Measurements from ENCODE around the gene GLIS1.

Gene GLIS1

DNA sequence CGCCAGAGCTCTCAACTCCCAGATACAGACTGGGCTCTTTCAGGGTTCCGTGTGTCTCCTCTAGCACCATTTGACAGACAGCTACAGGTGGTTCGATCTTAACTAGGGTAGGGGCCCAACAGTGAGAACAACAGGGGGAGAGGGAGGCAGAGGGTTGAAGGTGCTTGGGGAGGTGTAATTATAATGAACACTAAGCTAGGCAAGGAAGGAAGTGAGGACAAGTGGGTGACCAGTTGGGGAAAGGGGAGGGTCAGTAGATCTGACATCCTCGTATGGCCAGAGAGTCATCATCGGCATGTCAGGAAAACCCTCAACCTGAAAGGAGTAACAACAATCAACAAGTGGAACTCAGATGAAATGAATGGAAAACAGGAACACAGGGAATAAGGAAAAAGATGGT, 22.8 kb downstream of the GLIS1 start:
- TF ChIP-seq GATA3 (IDR thresholded peaks at IDR 0.05; ENCODE audit: low read depth, low read length) (no peak), GATA2 (IDR thresholded peaks at IDR 0.05; ENCODE audit: low read depth, low read length) (no peak)

GRCh38 chr1:53715478-53715877, 23.5 kb downstream of the GLIS1 start:
- TF ChIP-seq GATA2 (IDR thresholded peaks at IDR 0.05; ENCODE audit: low read depth, low read length) (no peak), GATA3 (IDR thresholded peaks at IDR 0.05; ENCODE audit: low read depth, low read length) (no peak)

DNA sequence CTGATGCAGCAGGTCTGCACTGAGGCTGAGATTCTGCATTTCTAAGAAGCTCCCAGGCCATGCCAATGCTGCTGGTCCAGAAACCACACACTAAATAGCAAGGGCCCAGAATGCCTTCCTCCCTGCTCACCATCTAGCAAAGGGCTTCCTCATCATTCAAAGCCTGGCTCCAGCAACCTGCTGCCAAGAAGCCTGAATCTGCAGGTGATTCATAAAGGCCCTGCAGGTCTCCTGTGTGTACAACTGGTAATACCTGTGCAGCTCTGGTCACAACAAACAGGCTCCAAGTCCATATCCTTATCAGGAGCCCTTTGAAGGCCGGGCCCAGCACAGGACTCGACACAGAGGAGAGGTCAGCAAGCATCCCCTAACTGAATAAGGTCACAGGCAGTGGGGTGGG, 26.7 kb downstream of the GLIS1 start:
- TF ChIP-seq GATA2 (IDR thresholded peaks at IDR 0.05; ENCODE audit: low read depth, low read length) (no peak), GATA3 (IDR thresholded peaks at IDR 0.05; ENCODE audit: low read depth, low read length) (no peak)

GRCh38 chr1:53710584-53710983, 28.4 kb downstream of the GLIS1 start:
- no peak for TF ChIP-seq GATA3 (IDR thresholded peaks at IDR 0.05; ENCODE audit: low read depth, low read length)
- no peak for TF ChIP-seq GATA2 (IDR thresholded peaks at IDR 0.05; ENCODE audit: low read depth, low read length)

DNA sequence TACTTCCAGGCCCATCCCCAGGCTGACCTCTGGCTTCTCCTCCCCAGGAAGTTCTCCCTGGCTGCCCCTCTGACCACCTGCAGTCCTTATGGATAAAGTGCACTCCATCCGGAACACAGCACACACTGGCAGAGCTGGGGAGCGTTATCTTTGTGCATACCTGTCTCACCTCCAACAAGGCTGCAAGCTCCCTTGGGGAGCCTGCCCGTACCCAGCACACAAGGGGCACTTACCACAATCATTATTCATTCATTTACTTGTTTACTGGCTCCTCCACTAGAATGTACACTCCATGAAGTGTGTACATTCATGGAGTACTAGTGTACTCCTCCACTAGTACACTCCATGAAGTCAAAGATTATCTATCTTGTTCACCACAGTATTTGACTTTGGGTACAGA, 30.3 kb downstream of the GLIS1 start:
- no peak for TF ChIP-seq GATA3 (IDR thresholded peaks at IDR 0.05; ENCODE audit: low read depth, low read length)
- no peak for TF ChIP-seq GATA2 (IDR thresholded peaks at IDR 0.05; ENCODE audit: low read depth, low read length)

- TF ChIP-seq GATA3 (IDR thresholded peaks at IDR 0.05; ENCODE audit: low read depth, low read length) (no peak), GATA2 (IDR thresholded peaks at IDR 0.05; ENCODE audit: low read depth, low read length) (no peak)
These were observed 32.6 kb downstream of the GLIS1 start for GRCh38 chr1:53706356-53706755.

DNA sequence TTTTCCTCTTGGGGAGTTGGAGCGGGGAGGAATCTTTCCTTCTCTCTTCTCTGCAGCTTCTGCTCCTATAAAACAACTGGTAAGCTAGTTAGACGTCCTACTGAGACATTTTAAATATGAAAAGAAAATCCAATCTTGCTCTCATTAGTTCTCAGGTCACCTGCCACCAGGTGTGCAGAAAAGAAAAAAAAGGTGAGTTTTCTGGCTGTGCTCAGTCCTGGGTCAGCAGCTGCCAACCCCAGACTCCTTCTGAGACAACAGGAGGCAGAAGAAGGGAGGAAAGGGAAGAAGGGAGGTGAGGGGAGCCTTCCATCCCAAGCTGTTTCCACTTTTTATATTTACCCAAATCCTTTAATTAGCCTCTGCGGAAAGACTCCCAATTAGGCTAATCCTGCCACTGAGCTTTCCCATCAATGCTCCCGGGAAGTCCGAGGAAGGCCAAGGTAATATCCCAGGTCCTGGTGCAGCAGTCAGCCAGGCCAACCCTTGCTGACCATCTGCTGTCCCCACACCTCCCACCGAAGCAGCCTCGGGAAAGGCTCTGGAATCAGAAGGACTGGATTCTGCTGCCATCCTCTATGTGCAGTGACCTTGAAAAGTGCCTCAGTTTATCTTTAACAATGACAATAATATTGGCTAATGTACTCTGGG, 33.4 kb downstream of the GLIS1 start:
- TF ChIP-seq GATA3 (IDR thresholded peaks at IDR 0.05; ENCODE audit: low read depth, low read length): no peak

GRCh38 chr1:53704804-53705445, 34.0 kb downstream of the GLIS1 start:
- TF ChIP-seq GATA3 (IDR thresholded peaks at IDR 0.05; ENCODE audit: low read depth, low read length) (no peak), GATA2 (IDR thresholded peaks at IDR 0.05; ENCODE audit: low read depth, low read length) (no peak)

- TF ChIP-seq GATA3 (IDR thresholded peaks at IDR 0.05; ENCODE audit: low read depth, low read length) (no peak), GATA2 (IDR thresholded peaks at IDR 0.05; ENCODE audit: low read depth, low read length) (no peak)
These were observed 34.7 kb downstream of the GLIS1 start for GRCh38 chr1:53704304-53704703.

GRCh38 chr1:53703174-53703573, 35.8 kb downstream of the GLIS1 start:
- TF ChIP-seq GATA3 (IDR thresholded peaks at IDR 0.05; ENCODE audit: low read depth, low read length) (no peak), GATA2 (IDR thresholded peaks at IDR 0.05; ENCODE audit: low read depth, low read length) (no peak)

- TF ChIP-seq GATA2 (IDR thresholded peaks at IDR 0.05; ENCODE audit: low read depth, low read length): no peak
- TF ChIP-seq GATA3 (IDR thresholded peaks at IDR 0.05; ENCODE audit: low read depth, low read length): no peak
These were observed 36.6 kb downstream of the GLIS1 start for GRCh38 chr1:53702341-53702740.

GRCh38 chr1:53700776-53701175, 38.2 kb downstream of the GLIS1 start:
- TF ChIP-seq GATA3 (IDR thresholded peaks at IDR 0.05; ENCODE audit: low read depth, low read length) (no peak), GATA2 (IDR thresholded peaks at IDR 0.05; ENCODE audit: low read depth, low read length) (no peak)

DNA sequence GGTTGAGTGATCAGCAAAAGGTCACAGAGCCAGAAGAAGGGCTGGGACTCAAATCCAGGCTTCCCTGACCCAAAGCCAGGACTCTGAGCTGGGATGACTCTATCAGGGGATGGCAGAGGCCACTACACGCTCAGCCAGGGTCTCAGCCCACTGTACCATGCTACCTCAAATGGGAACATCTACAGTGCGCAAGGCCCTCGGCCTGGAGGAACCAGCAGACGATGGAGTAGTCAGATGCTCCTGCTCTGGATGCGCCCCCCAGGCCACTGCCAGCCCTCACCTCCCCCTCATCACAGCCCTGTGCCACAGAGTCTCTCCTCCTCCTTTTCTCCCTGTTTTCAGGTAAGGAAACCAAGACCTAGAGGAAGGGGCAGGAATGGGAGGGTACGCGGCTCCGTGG, 39.0 kb downstream of the GLIS1 start:
- TF ChIP-seq GATA3 (IDR thresholded peaks at IDR 0.05; ENCODE audit: low read depth, low read length) (no peak), GATA2 (IDR thresholded peaks at IDR 0.05; ENCODE audit: low read depth, low read length) (no peak)

DNA sequence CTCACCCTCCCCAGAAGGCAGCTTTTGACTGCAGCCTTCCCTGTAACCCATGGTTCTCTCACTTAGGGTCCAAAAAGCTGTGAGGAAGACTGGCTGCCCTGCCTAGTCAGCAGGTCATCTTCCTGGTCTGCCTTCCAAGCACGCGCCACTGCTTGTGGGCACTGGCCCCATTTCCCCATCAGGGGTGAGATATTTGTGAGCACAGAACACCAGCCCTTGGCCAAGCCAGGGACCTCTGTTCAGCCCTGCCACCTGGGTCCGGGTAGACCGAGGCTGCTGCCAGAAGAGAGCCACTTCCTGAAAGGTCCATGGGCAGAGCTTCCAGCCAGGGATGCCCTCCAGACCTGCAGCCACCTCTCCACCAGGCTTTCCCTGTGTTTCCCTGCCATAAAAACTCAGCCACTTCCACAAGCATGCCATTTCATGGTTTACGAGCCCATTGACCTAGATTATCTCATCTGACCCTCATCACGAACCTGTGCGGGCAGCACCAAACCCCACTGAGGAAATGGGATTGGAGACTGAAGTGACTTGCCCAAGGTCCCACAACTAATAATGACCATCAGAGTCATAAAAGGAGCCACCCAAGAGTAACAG, 40.5 kb downstream of the GLIS1 start:
- TF ChIP-seq GATA3 (IDR thresholded peaks at IDR 0.05; ENCODE audit: low read depth, low read length): no peak
- TF ChIP-seq GATA2 (IDR thresholded peaks at IDR 0.05; ENCODE audit: low read depth, low read length): no peak

GRCh38 chr1:53697721-53698383, 41.1 kb downstream of the GLIS1 start:
- no peak for TF ChIP-seq GATA3 (IDR thresholded peaks at IDR 0.05; ENCODE audit: low read depth, low read length)
- TF ChIP-seq GATA2 (IDR thresholded peaks at IDR 0.05; ENCODE audit: low read depth, low read length): no peak

All from SH-SY5Y (cell line).